ENCODE data around the gene RPL10. TPM values are rescaled to one million over a fixed set of nuclear protein-coding genes. Genes with fewer than 3 reads are reported as not detected.

RPL10 gene
- total and polyA plus RNA-seq, 9 of the 15 experiments (the other 6 are each of a cell fraction or from before 2014, with no cell fraction given): 3,774 to 7,600 (median 5,014) TPM

DNA sequence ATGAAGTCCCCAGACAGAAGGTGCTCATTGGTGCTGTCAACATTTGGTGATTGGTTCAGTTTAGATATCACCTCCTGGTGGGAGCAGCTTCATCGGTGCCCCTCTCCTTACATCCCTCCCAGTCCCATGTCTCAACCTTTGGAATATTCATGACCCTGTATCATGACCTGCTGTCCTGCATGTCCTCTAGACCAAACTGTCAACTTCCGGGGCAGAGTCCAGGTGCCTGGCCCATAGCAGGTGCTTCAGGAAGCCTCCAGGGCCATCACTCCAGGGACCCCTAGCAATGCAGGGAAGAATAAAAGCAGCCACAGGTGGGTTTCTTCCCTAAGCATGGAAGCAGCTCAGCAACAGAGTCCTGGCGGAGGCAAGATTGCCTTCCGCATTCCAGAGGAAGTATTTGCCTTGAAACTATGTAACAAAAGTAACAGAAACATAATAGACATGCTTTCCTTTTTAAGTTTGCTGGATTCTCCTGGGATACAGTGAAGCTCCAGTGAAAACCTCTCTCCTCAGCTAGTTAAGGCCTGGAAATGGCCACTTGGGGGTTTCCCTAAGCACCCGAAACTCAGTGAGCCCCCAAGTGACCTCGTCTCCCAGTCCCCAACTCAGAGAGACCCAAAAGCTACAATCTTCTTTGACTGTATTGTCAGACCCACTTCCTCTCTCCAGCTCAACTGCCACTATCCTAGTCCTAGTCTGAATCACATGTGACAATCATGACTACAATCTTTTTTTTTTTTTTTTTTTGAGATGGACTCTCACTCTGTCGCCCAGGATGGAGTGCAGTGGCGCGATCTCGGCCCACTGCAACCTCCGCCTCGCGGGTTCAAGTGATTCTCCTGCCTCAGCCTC is 29.0 kb downstream of the RPL10 start:
- CTCF ChIA-PET (ENCODE audit: low intra/inter-chr PET ratio): interaction anchor here (1.1 kb wide), 1 partner anchor 106 kb away, joined by 4 read pairs; no protein-coding TSS in a partner anchor
- no TSS peak for BruUV-seq (replicated peaks)
- H3K27me3 ChIP-seq (ENCODE audit: control insufficient read depth in 2 of 2, insufficient read depth in 2 of 2, low read length in 2 of 2): no peaks in the 10 kb centered on the region

More for the DNA sequence above, 29.0 kb downstream of the RPL10 start:
- WGBS (ENCODE audit: insufficient coverage, low coverage, missing lambda C conversion rate): 78% methylated on average over 4 of the region's 13 CpGs
- H3K4me2 ChIP-seq (ENCODE audit: insufficient read depth, low read length): peak overlapping the region; percentile 20; the same call in 1 of the 2 replicates
- POLR2A ChIA-PET: interaction anchor here (0.7 to 2.1 kb wide), 5 partner anchors 11 to 63 kb away, joined by 3 to 26 read pairs (median 4); partner anchors contain the start of genes RPL10 and SLC10A3
- intact Hi-C loops (cut with micrococcal nuclease) (loop anchor here (5.0 kb wide), 2 partner anchors 50 to 100 kb away; partner anchors contain the start of gene LAGE3), in situ Hi-C loops (cut with MboI) (no loop called here)
- FAIRE-seq (no peak), DNase-seq (ENCODE audit: extremely low read depth in 1 of 4, low spot score in 3 of 4) (no peak), ATAC-seq (no peak)
- peaks cover 27 to 42% of the 10 kb centered on the region in 2 experiments; a peak in 4 of 5 replicates for H3K4me1 ChIP-seq (replicated peaks in 1 of 2; ENCODE audit: control insufficient read depth in 2 of 2, insufficient read depth in 2 of 2, low read length in 2 of 2)
- H3K4me3 ChIP-seq: no peak overlapping the region
- H3K36me3 ChIP-seq (ENCODE audit: control insufficient read depth, insufficient read depth, low read length): peaks cover 18% of the 10 kb centered on the region; the same call in 2 of the 3 replicates
- H3K9me3 ChIP-seq (replicated peaks; ENCODE audit: control insufficient read depth, insufficient read depth, low read depth, low read length): no peaks in the 10 kb centered on the region
- H3K9ac ChIP-seq (ENCODE audit: insufficient read depth in 1 of 2, low read depth in 2 of 2, low read length in 2 of 2): peak overlapping the region in 1 of 2 experiments; percentile 19; a peak in 1 of 4 replicates
- no peaks in the 10 kb centered on the region for H3K9me1 ChIP-seq (ENCODE audit: control insufficient read depth, insufficient read depth, low read length)
- peak overlapping the region; percentile 21; the same call in 2 of the 3 replicates for H3K27ac ChIP-seq (ENCODE audit: extremely low read depth, low read depth, low read length)
- H2AFZ ChIP-seq (ENCODE audit: low read depth, low read length): 0 out of 2 replicates have a peak overlapping the region, but pooled peaks have one; percentile 35
- no peaks in the 10 kb centered on the region for H4K20me1 ChIP-seq (replicated peaks; ENCODE audit: control insufficient read depth, insufficient read depth, low read length)
- TF ChIP-seq SPI1 (IDR thresholded peaks at IDR 0.05; ENCODE audit: borderline replicate concordance, low read depth, low read length): peak; percentile 78
- peak; percentile 30 for TF ChIP-seq ZNF384 (IDR thresholded peaks at IDR 0.05; ENCODE audit: low read depth, low read length)
- TF ChIP-seq ZNF165 (CRISPR knock-in tag; IDR thresholded peaks at IDR 0.05; ENCODE audit: borderline replicate concordance): no peak
- no peak for TF ChIP-seq MTA1 (IDR thresholded peaks at IDR 0.05; ENCODE audit: borderline replicate concordance)
- TF ChIP-seq ZNF707 (CRISPR knock-in tag; conservative IDR thresholded peaks at IDR 0.05): no peak
- H3K79me2 ChIP-seq (ENCODE audit: control insufficient read depth, insufficient read depth, low read length): peaks cover 35% of the 10 kb centered on the region

Data from K562 (cell line).